Lung (tissue), 12 donors: ENCODE measurements around the gene OGFOD3. TPM values are rescaled to one million over a fixed set of nuclear protein-coding genes. Genes with fewer than 3 reads are reported as not detected.
"Not testable (repeated sequence)": the region's sequence is repeated elsewhere in the genome, so short reads cannot be mapped to it uniquely, and the experiment has no call there.

Experiments
- ATAC-seq: fragments of 200-7000 bp; cut with Tn5 transposase; one replicate; pipeline ENCODE4 v1.9.1; 2020; ENCODE audit warnings: moderate number of reproducible peaks; ENCODE audit not compliant: insufficient read depth, low FRiP score
- DNase-seq, 3 donors: peaks; one replicate each; pipeline ENCODE4 v3.0.0-alpha.2; 2013 to 2017
- H3K27ac ChIP-seq, 2 donors: one replicate each; pipeline ENCODE4 v1.5.1; 2013; ENCODE audit warnings: mild to moderate bottlenecking in 2 of 2, moderate library complexity in 2 of 2, control low read depth in 1 of 2, inconsistent platforms in 1 of 2, low read depth in 1 of 2, low read length in 1 of 2
- H3K27me3 ChIP-seq, 3 donors: one replicate each; pipeline ENCODE4 v1.5.1; 2013; ENCODE audit warnings: low read length in 2 of 3; ENCODE audit not compliant: control insufficient read depth in 3 of 3, insufficient read depth in 3 of 3
- H3K36me3 ChIP-seq, 4 donors: one replicate each; pipeline ENCODE4 v1.5.1; 2013; ENCODE audit warnings: low read length in 4 of 4, mild to moderate bottlenecking in 1 of 4, moderate library complexity in 1 of 4; ENCODE audit not compliant: control insufficient read depth in 4 of 4, insufficient read depth in 4 of 4
- H3K4me1 ChIP-seq, 5 donors: one replicate each; pipeline ENCODE4 v1.5.1; 2013; ENCODE audit warnings: low read length in 5 of 5, mild to moderate bottlenecking in 2 of 5, moderate library complexity in 1 of 5; ENCODE audit not compliant: control insufficient read depth in 5 of 5, insufficient read depth in 5 of 5
- H3K4me3 ChIP-seq: one replicate; pipeline ENCODE4 v1.5.1; 2013; ENCODE audit warnings: mild to moderate bottlenecking, control low read depth, moderate library complexity
- H3K9ac ChIP-seq, 2 donors: one replicate each; pipeline ENCODE4 v1.5.1; 2013; ENCODE audit warnings: low read length in 2 of 2, control low read depth in 1 of 2; ENCODE audit not compliant: insufficient read depth in 1 of 2
- H3K9me3 ChIP-seq, 4 donors: one replicate each; pipeline ENCODE4 v1.5.1; 2013; ENCODE audit warnings: low read length in 3 of 4, mild to moderate bottlenecking in 1 of 4, moderate library complexity in 1 of 4; ENCODE audit not compliant: control insufficient read depth in 4 of 4, insufficient read depth in 3 of 4
- WGBS, 2 donors: extraction: QIAGEN DNeasy Blood & Tissue Kit; methylation state at CpG; one replicate each; pipeline ENCODE4 v1.1.7; 2013; 5-methylcytosine and 5-hydroxymethylcytosine counted together
- polyA plus RNA-seq, 2 donors: library from polyadenylated mRNA; stranded (reverse); fragments of 200-250 nt; gene quantifications; one replicate each; pipeline ENCODE4 v1.2.1, GENCODE V29; 2013
- total RNA-seq, 2 donors: library from RNA; depleted of rRNA in 1 of 2; stranded (reverse); fragments of >200 nt in 1 of 2; gene quantifications; one replicate each; pipeline ENCODE4 v1.2.1, GENCODE V29; 2014 to 2021
- TF ChIP-seq, protein P1 (sequence below): IDR thresholded peaks from 2 replicates; pipeline ENCODE4 v1.5.1; 2012; ENCODE audit warnings: mild to moderate bottlenecking; ENCODE audit errors: control extremely low read depth, extremely low read depth
- donor health status: control.
- donor health status: control.
- donor health status: Bipolar disorder and iron deficiency.
- donor health status: healthy.
- donor health status: DM: yes; HTN: yes; CAD: no.

OGFOD3 gene
- total and polyA plus RNA-seq, 4 donors = 20.6 to 41.6 (median 29.8) TPM

DNA sequence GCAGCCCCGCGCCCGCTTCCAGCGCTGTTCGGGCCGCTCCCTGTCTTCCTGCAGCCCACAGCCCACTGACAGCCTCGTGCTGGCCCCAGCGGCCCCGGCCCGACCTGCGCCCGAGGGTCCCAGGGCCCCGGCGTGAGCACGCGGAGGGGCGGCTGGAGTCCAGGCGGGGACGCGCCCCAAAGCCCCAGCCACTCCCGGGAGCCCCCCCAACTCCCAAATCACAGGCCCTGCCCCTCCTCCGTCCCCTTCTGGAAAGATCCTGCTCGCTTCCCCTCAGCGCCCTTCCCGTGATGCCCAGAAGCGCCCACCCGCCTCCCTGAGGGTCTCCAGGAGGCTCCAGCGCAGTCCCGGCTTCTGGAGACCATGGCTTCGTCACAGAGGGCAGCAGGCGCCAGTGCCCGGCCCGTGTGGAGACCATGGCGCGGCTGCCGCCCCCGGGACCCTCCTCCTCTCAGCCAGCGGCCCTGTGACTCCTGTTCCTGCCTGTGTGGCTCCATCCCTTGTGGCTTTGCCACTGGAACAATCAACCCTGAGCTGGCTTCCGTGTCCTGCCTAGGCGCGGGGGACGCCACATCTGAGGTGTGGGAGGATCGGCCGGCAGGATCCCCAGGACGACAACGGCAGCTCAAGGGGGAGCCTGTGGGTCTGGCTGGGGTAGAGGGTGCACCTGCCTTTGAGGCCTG is 42.9 kb downstream of the OGFOD3 start:
- DNase-seq (no peak), ATAC-seq (no peak)
- Histone ChIP-seq H3K9ac (no peak overlapping the region), H3K36me3 (no peaks in the 10 kb centered on the region), H3K4me1 (peaks cover 0 to 15% (median 8%) of the 10 kb centered on the region in 5 donors), H3K4me3 (no peak overlapping the region), H3K27me3 (peaks cover 33 to 52% (median 39%) of the 10 kb centered on the region in 3 donors), H3K9me3 (peaks cover 0 to 7% (median 0%) of the 10 kb centered on the region in 4 donors), H3K27ac (no peak overlapping the region)
- WGBS, 2 donors = 56 to 65% methylated on average over 45 to 46 of the region's 46 CpGs
- TF ChIP-seq, protein P1, sequence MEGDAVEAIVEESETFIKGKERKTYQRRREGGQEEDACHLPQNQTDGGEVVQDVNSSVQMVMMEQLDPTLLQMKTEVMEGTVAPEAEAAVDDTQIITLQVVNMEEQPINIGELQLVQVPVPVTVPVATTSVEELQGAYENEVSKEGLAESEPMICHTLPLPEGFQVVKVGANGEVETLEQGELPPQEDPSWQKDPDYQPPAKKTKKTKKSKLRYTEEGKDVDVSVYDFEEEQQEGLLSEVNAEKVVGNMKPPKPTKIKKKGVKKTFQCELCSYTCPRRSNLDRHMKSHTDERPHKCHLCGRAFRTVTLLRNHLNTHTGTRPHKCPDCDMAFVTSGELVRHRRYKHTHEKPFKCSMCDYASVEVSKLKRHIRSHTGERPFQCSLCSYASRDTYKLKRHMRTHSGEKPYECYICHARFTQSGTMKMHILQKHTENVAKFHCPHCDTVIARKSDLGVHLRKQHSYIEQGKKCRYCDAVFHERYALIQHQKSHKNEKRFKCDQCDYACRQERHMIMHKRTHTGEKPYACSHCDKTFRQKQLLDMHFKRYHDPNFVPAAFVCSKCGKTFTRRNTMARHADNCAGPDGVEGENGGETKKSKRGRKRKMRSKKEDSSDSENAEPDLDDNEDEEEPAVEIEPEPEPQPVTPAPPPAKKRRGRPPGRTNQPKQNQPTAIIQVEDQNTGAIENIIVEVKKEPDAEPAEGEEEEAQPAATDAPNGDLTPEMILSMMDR = no peak

- 37 to 40% methylated on average over 61 to 79 of the region's 79 CpGs for WGBS, 2 donors
- peaks cover 0 to 7% (median 0%) of the 10 kb centered on the region in 4 donors for H3K9me3 ChIP-seq
- H3K27me3 ChIP-seq = peaks cover 33 to 50% (median 42%) of the 10 kb centered on the region in 3 donors
- no peak overlapping the region for H3K9ac ChIP-seq
- ATAC-seq (no peak), DNase-seq (no peak)
- H3K4me1 ChIP-seq = peaks cover 0 to 18% (median 8%) of the 10 kb centered on the region in 5 donors
- TF ChIP-seq, protein P1 = no peak
- H3K4me3 ChIP-seq = no peak overlapping the region
- H3K36me3 ChIP-seq = no peaks in the 10 kb centered on the region
- H3K27ac ChIP-seq = no peak overlapping the region
Observed at GRCh38 chr17:82374626-82375331, 43.6 kb downstream of the OGFOD3 start.

- H3K4me3 ChIP-seq = no peak overlapping the region
- H3K9ac ChIP-seq = no peak overlapping the region
- H3K4me1 ChIP-seq = peaks cover 0 to 18% (median 8%) of the 10 kb centered on the region in 5 donors
- TF ChIP-seq, protein P1 = no peak
- peaks cover 0 to 7% (median 0%) of the 10 kb centered on the region in 4 donors for H3K9me3 ChIP-seq
- ATAC-seq = no peak
- H3K27ac ChIP-seq = no peak overlapping the region
- 82 to 89% methylated on average over 37 of the region's 37 CpGs for WGBS, 2 donors
- DNase-seq = no peak
- peaks cover 33 to 45% (median 44%) of the 10 kb centered on the region in 3 donors for H3K27me3 ChIP-seq
- no peaks in the 10 kb centered on the region for H3K36me3 ChIP-seq
Observed at GRCh38 chr17:82373731-82374625, 44.4 kb downstream of the OGFOD3 start.

- peaks cover 25 to 41% (median 38%) of the 10 kb centered on the region in 3 donors for H3K27me3 ChIP-seq
- H3K4me1 ChIP-seq = peaks cover 0 to 18% (median 8%) of the 10 kb centered on the region in 5 donors
- not testable (repeated sequence) for H3K9ac ChIP-seq, H3K36me3 ChIP-seq, H3K4me3 ChIP-seq, H3K27ac ChIP-seq, H3K9me3 ChIP-seq, ATAC-seq, DNase-seq
- WGBS, 2 donors = 83 to 89% methylated on average over 10 of the region's 10 CpGs
Observed at GRCh38 chr17:82373072-82373452, 45.3 kb downstream of the OGFOD3 start.
